ENCODE measurements around the gene ENGASE.

DNA sequence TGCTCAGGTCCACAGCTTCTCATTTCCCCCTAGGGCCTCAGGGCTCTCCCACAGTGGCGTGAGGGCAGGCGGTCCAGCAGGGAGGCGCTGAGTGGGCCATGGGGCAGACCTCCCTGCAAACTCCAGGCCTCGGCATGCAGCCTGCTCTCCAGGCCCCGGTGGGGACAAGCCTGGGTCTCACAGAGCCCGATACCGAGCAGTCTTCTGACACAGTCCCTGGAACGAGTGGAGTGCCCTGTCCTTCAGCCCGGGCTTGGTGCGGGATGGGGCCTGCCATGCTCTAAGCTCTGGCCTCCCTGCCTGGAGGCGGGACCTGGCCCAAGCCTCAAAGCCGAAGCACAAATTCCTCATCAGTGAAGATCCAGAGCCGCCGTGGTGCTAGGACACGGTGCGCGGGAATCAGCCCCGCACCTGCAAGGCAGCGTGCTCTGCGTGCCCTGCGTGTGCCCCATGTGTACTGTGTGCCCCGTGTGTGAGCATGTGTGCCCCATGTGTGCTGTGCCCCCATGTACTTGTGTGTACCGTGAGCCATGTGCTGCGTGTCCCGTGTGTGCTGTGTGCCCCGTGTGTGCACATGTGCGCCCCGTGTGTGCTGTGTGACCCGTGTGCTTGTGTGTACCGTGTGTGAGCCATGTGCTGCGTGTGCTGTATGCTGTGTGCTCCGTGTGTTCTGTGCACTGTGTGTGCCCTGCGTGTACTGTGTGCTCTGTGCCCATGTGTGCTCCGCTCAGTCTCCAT lies 56.1 kb downstream of the ENGASE start:
- TF ChIP-seq NR3C1 (CRISPR knock-in tag; IDR thresholded peaks at IDR 0.05) (no peak), MCM2 (IDR thresholded peaks at IDR 0.05; ENCODE audit: low read depth) (no peak), RAD21 (CRISPR knock-in tag; conservative IDR thresholded peaks at IDR 0.05 in 1 of 2, IDR thresholded peaks at IDR 0.05 in 1 of 2) (no peak)
- TF ChIP-seq, protein P1, sequence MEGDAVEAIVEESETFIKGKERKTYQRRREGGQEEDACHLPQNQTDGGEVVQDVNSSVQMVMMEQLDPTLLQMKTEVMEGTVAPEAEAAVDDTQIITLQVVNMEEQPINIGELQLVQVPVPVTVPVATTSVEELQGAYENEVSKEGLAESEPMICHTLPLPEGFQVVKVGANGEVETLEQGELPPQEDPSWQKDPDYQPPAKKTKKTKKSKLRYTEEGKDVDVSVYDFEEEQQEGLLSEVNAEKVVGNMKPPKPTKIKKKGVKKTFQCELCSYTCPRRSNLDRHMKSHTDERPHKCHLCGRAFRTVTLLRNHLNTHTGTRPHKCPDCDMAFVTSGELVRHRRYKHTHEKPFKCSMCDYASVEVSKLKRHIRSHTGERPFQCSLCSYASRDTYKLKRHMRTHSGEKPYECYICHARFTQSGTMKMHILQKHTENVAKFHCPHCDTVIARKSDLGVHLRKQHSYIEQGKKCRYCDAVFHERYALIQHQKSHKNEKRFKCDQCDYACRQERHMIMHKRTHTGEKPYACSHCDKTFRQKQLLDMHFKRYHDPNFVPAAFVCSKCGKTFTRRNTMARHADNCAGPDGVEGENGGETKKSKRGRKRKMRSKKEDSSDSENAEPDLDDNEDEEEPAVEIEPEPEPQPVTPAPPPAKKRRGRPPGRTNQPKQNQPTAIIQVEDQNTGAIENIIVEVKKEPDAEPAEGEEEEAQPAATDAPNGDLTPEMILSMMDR (IDR thresholded peaks at IDR 0.05 in 2 of 3, conservative IDR thresholded peaks at IDR 0.05 in 1 of 3; ENCODE audit: insufficient read depth in 2 of 3, low read depth in 1 of 3, low read length in 3 of 3): no peak
- TF ChIP-seq, protein P2, sequence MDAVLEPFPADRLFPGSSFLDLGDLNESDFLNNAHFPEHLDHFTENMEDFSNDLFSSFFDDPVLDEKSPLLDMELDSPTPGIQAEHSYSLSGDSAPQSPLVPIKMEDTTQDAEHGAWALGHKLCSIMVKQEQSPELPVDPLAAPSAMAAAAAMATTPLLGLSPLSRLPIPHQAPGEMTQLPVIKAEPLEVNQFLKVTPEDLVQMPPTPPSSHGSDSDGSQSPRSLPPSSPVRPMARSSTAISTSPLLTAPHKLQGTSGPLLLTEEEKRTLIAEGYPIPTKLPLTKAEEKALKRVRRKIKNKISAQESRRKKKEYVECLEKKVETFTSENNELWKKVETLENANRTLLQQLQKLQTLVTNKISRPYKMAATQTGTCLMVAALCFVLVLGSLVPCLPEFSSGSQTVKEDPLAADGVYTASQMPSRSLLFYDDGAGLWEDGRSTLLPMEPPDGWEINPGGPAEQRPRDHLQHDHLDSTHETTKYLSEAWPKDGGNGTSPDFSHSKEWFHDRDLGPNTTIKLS (IDR thresholded peaks at IDR 0.05; ENCODE audit: borderline replicate concordance, low read depth): no peak
- TF ChIP-seq, protein P3, sequence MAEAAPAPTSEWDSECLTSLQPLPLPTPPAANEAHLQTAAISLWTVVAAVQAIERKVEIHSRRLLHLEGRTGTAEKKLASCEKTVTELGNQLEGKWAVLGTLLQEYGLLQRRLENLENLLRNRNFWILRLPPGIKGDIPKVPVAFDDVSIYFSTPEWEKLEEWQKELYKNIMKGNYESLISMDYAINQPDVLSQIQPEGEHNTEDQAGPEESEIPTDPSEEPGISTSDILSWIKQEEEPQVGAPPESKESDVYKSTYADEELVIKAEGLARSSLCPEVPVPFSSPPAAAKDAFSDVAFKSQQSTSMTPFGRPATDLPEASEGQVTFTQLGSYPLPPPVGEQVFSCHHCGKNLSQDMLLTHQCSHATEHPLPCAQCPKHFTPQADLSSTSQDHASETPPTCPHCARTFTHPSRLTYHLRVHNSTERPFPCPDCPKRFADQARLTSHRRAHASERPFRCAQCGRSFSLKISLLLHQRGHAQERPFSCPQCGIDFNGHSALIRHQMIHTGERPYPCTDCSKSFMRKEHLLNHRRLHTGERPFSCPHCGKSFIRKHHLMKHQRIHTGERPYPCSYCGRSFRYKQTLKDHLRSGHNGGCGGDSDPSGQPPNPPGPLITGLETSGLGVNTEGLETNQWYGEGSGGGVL (CRISPR knock-in tag; IDR thresholded peaks at IDR 0.05): no peak
